ENCODE results near the gene STOML1. TPM values are rescaled to one million over a fixed set of nuclear protein-coding genes. Genes with fewer than 3 reads are reported as not detected.
"Not testable (repeated sequence)": the region's sequence is repeated elsewhere in the genome, so short reads cannot be mapped to it uniquely, and the experiment has no call there.

Gene STOML1
- polyA plus RNA-seq, 1 donor: 9.6 TPM

- H3K27me3 ChIP-seq (ENCODE audit: control insufficient read depth, insufficient read depth, low read length): no peaks in the 10 kb centered on the region
- DNase-seq: no peak
- H3K9me3 ChIP-seq (ENCODE audit: control insufficient read depth, low read depth, low read length): peaks cover 3% of the 10 kb centered on the region
- H3K4me1 ChIP-seq (ENCODE audit: control insufficient read depth, insufficient read depth, low read length): no peaks in the 10 kb centered on the region
- H3K4me3 ChIP-seq (ENCODE audit: low read length): no peak overlapping the region
- H3K36me3 ChIP-seq (ENCODE audit: control insufficient read depth, insufficient read depth, low read length): no peaks in the 10 kb centered on the region
- no peak overlapping the region for H3K27ac ChIP-seq (ENCODE audit: low read length)
- no CpG with 5 or more reads among the region's 4 CpGs for WGBS (ENCODE audit: insufficient coverage, low lambda C conversion rate)
Measured at GRCh38 chr15:73945130-73945508, 47.0 kb downstream of the STOML1 start.

- no peaks in the 10 kb centered on the region for H3K36me3 ChIP-seq (ENCODE audit: control insufficient read depth, insufficient read depth, low read length)
- H3K4me3 ChIP-seq (ENCODE audit: low read length): no peak overlapping the region
- no peaks in the 10 kb centered on the region for H3K27me3 ChIP-seq (ENCODE audit: control insufficient read depth, insufficient read depth, low read length)
- DNase-seq: no peak
- no peaks in the 10 kb centered on the region for H3K4me1 ChIP-seq (ENCODE audit: control insufficient read depth, insufficient read depth, low read length)
- WGBS (ENCODE audit: insufficient coverage, low lambda C conversion rate): no CpG with 5 or more reads among the region's 13 CpGs
- H3K27ac ChIP-seq (ENCODE audit: low read length): no peak overlapping the region
- peaks cover 3% of the 10 kb centered on the region for H3K9me3 ChIP-seq (ENCODE audit: control insufficient read depth, low read depth, low read length)
Measured at GRCh38 chr15:73944161-73945129, 47.6 kb downstream of the STOML1 start.

GRCh38 chr15:73942751-73943270, 49.3 kb downstream of the STOML1 start:
- no peak for DNase-seq
- Histone ChIP-seq H3K4me3 (ENCODE audit: low read length) (no peak overlapping the region), H3K9me3 (ENCODE audit: control insufficient read depth, low read depth, low read length) (peaks cover 3% of the 10 kb centered on the region), H3K36me3 (ENCODE audit: control insufficient read depth, insufficient read depth, low read length) (no peaks in the 10 kb centered on the region), H3K27me3 (ENCODE audit: control insufficient read depth, insufficient read depth, low read length) (no peaks in the 10 kb centered on the region), H3K27ac (ENCODE audit: low read length) (no peak overlapping the region), H3K4me1 (ENCODE audit: control insufficient read depth, insufficient read depth, low read length) (no peaks in the 10 kb centered on the region)
- WGBS (ENCODE audit: insufficient coverage, low lambda C conversion rate): no CpG with 5 or more reads among the region's 6 CpGs

DNA sequence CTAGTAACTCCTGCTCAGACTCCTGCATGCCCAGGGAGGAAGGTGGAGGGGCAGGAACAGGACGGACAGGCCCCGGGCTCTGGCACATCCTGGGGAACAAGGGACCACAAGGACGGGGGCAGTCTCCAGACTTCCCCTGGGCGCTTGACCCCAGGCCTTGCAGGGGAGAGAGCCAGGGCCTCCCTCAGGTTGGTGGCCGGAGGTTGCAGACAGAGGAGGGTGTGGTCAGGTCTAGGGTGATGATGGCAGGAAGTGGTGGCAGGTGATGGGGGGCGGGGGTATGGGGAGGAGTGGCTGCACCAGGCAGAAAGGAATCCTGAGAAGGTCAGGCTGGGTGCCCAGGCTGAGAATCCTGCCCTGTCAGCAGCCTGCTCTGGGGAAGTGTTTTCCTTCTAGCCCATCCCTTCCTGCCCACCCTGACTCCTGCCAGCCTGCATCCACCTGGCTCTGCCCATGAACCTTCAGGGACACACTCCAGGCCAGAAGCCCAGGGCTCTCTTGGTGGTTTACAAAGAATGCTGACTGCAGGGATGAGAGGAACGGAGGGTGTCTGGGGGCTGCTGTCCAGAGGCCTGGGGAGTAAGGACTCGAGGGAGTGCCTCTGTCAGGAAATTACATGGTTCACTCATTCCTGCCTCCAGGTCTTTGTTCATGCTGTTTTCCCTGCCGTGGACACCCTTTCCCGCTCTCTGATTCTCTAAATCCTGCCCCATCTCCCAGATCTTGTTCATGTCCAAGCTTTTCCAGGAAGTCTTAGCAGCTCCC, 50.0 kb downstream of the STOML1 start:
- no peak for DNase-seq
- H3K36me3 ChIP-seq (ENCODE audit: control insufficient read depth, insufficient read depth, low read length): no peaks in the 10 kb centered on the region
- H3K27me3 ChIP-seq (ENCODE audit: control insufficient read depth, insufficient read depth, low read length): no peaks in the 10 kb centered on the region
- no CpG with 5 or more reads among the region's 10 CpGs for WGBS (ENCODE audit: insufficient coverage, low lambda C conversion rate)
- no peak overlapping the region for H3K4me3 ChIP-seq (ENCODE audit: low read length)
- H3K9me3 ChIP-seq (ENCODE audit: control insufficient read depth, low read depth, low read length): peaks cover 3% of the 10 kb centered on the region
- no peaks in the 10 kb centered on the region for H3K4me1 ChIP-seq (ENCODE audit: control insufficient read depth, insufficient read depth, low read length)
- H3K27ac ChIP-seq (ENCODE audit: low read length): no peak overlapping the region

- whole genome bisulfite sequencing (ENCODE audit: insufficient coverage, low lambda C conversion rate): no CpG with 5 or more reads among the region's 3 CpGs
Measured at GRCh38 chr15:73941449-73941848, 50.6 kb downstream of the STOML1 start.

DNA sequence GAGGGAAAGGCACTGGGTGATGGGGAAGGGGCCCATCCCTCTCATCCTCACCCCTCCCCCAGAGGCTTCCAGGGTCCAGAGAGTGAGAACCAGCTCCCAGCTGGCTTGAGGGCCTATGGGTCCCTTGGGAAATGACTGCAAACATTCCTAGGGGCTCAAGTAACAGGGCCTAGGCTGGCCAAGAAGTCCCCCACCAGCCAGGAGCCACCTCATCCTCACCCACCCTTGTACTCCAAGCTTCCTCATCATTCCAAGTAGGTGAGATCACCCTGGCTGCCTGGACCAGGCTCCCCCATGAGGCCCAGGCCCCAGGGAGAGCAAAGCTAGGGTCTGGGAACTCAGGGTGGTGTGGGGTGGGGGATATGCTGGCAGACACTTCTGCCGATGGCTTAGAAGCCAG, 51.1 kb downstream of the STOML1 start:
- peaks cover 3% of the 10 kb centered on the region for H3K9me3 ChIP-seq (ENCODE audit: control insufficient read depth, low read depth, low read length)
- no peaks in the 10 kb centered on the region for H3K4me1 ChIP-seq (ENCODE audit: control insufficient read depth, insufficient read depth, low read length)
- no peaks in the 10 kb centered on the region for H3K27me3 ChIP-seq (ENCODE audit: control insufficient read depth, insufficient read depth, low read length)
- H3K36me3 ChIP-seq (ENCODE audit: control insufficient read depth, insufficient read depth, low read length): no peaks in the 10 kb centered on the region
- WGBS (ENCODE audit: insufficient coverage, low lambda C conversion rate): no CpG with 5 or more reads among the region's 1 CpG
- H3K4me3 ChIP-seq (ENCODE audit: low read length): no peak overlapping the region
- no peak for DNase-seq
- no peak overlapping the region for H3K27ac ChIP-seq (ENCODE audit: low read length)

More at GRCh38 chr15:73941449-73941848, 50.6 kb downstream of the STOML1 start:
- DNase-seq: no peak
- H3K9me3 ChIP-seq (ENCODE audit: control insufficient read depth, low read depth, low read length): peaks cover 3% of the 10 kb centered on the region
- no peaks in the 10 kb centered on the region for H3K36me3 ChIP-seq (ENCODE audit: control insufficient read depth, insufficient read depth, low read length)
- H3K27me3 ChIP-seq (ENCODE audit: control insufficient read depth, insufficient read depth, low read length): no peaks in the 10 kb centered on the region
- H3K4me1 ChIP-seq (ENCODE audit: control insufficient read depth, insufficient read depth, low read length): no peaks in the 10 kb centered on the region
- no peak overlapping the region for H3K27ac ChIP-seq (ENCODE audit: low read length)
- no peak overlapping the region for H3K4me3 ChIP-seq (ENCODE audit: low read length)

- DNase-seq: no peak
- no peaks in the 10 kb centered on the region for H3K4me1 ChIP-seq (ENCODE audit: control insufficient read depth, insufficient read depth, low read length)
- H3K9me3 ChIP-seq (ENCODE audit: control insufficient read depth, low read depth, low read length): peaks cover 3% of the 10 kb centered on the region
- no peak overlapping the region for H3K27ac ChIP-seq (ENCODE audit: low read length)
- H3K27me3 ChIP-seq (ENCODE audit: control insufficient read depth, insufficient read depth, low read length): no peaks in the 10 kb centered on the region
- H3K4me3 ChIP-seq (ENCODE audit: low read length): no peak overlapping the region
- H3K36me3 ChIP-seq (ENCODE audit: control insufficient read depth, insufficient read depth, low read length): no peaks in the 10 kb centered on the region
- no CpG with 5 or more reads among the region's 8 CpGs for WGBS (ENCODE audit: insufficient coverage, low lambda C conversion rate)
Measured at GRCh38 chr15:73940061-73940981, 51.8 kb downstream of the STOML1 start.

DNA sequence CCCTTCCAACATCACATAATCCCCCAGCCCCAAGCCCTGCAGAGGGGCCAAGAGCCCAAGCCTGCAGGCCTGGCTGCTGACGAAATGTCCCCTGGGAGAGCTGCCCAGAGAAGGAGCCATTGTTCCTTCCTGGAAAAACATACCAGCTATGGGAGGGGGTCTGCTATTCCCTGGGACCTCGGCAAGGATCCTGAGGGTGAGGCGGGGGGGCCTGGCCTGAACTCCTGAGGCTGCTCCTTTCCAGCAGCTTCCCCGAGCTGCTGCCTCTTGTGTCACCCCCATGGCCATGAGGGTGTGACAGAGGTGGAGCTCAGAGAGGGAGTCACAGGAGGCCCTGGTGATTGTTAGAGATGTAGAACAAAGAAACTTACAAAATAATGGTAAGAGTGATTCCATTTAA, 53.0 kb downstream of the STOML1 start:
- Histone ChIP-seq H3K27me3 (ENCODE audit: control insufficient read depth, insufficient read depth, low read length) (no peaks in the 10 kb centered on the region), H3K4me3 (ENCODE audit: low read length) (no peak overlapping the region), H3K36me3 (ENCODE audit: control insufficient read depth, insufficient read depth, low read length) (no peaks in the 10 kb centered on the region), H3K27ac (ENCODE audit: low read length) (no peak overlapping the region), H3K4me1 (ENCODE audit: control insufficient read depth, insufficient read depth, low read length) (no peaks in the 10 kb centered on the region), H3K9me3 (ENCODE audit: control insufficient read depth, low read depth, low read length) (peaks cover 3% of the 10 kb centered on the region)
- DNase-seq: no peak
- WGBS (ENCODE audit: insufficient coverage, low lambda C conversion rate): no CpG with 5 or more reads among the region's 4 CpGs

- not testable (repeated sequence) for H3K27ac ChIP-seq (ENCODE audit: low read length); H3K27me3 ChIP-seq (ENCODE audit: control insufficient read depth, insufficient read depth, low read length); H3K9me3 ChIP-seq (ENCODE audit: control insufficient read depth, low read depth, low read length); H3K4me3 ChIP-seq (ENCODE audit: low read length); H3K4me1 ChIP-seq (ENCODE audit: control insufficient read depth, insufficient read depth, low read length); DNase-seq; H3K36me3 ChIP-seq (ENCODE audit: control insufficient read depth, insufficient read depth, low read length)
- no CpG with 5 or more reads among the region's 8 CpGs for WGBS (ENCODE audit: insufficient coverage, low lambda C conversion rate)
Measured at GRCh38 chr15:73938516-73938915, 53.6 kb downstream of the STOML1 start.

GRCh38 chr15:73937726-73938125, 54.4 kb downstream of the STOML1 start:
- WGBS (ENCODE audit: insufficient coverage, low lambda C conversion rate): no CpG with 5 or more reads among the region's 11 CpGs
- DNase-seq: no peak
- no peaks in the 10 kb centered on the region for H3K27me3 ChIP-seq (ENCODE audit: control insufficient read depth, insufficient read depth, low read length)
- no peak overlapping the region for H3K4me3 ChIP-seq (ENCODE audit: low read length)
- H3K36me3 ChIP-seq (ENCODE audit: control insufficient read depth, insufficient read depth, low read length): no peaks in the 10 kb centered on the region
- no peaks in the 10 kb centered on the region for H3K4me1 ChIP-seq (ENCODE audit: control insufficient read depth, insufficient read depth, low read length)
- no peaks in the 10 kb centered on the region for H3K9me3 ChIP-seq (ENCODE audit: control insufficient read depth, low read depth, low read length)
- H3K27ac ChIP-seq (ENCODE audit: low read length): no peak overlapping the region

All from large intestine (tissue), 3 donors.